GM19023 (cell line): ENCODE results near the gene CYB5R4.
"Not testable (repeated sequence)": the region's sequence is repeated elsewhere in the genome, so short reads cannot be mapped to it uniquely, and the experiment has no call there.

Source experiments
- ATAC-seq: cut with Tn5 transposase; IDR thresholded peaks from one replicate; pipeline ENCODE4 v1.9.1; 2021; ENCODE audit warnings: mild to moderate bottlenecking, moderate library complexity; ENCODE audit not compliant: unreplicated experiment

The CYB5R4 gene

DNA sequence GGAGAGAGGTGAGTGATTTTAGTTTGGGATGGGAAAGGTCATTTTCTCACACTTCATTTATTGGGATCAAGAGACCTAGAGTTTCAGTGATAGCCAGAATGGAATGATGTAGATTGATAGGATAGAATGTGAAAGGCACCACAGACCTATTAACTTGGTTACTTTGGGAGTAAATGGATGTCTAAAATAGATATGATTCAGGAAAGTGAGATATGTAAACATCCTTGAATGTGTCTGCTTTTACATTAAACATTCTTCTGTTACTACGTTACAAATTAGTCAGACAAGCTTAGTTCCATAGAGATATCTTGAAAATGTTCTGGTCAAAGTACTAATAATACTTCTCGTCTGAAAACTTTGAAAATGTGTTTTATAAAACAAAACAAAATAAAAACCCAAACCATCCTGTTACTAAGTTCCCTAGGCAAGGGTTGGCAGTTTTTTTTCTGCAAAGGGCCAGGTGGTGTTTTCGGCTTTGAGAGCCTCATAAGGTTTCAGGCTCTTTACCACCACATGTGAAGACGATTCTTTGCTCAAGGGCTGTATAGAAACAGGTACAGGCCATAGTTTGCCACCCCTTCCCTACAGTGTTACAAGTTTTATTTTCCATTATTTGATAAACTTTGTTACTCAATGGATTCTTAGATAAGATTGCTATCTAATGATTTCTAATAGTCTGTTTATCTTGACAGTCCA is 3.4 kb downstream of the CYB5R4 start:
- no peak for ATAC-seq

GRCh38 chr6:83867043-83867442 is 7.6 kb downstream of the CYB5R4 start:
- no peak for ATAC-seq

DNA sequence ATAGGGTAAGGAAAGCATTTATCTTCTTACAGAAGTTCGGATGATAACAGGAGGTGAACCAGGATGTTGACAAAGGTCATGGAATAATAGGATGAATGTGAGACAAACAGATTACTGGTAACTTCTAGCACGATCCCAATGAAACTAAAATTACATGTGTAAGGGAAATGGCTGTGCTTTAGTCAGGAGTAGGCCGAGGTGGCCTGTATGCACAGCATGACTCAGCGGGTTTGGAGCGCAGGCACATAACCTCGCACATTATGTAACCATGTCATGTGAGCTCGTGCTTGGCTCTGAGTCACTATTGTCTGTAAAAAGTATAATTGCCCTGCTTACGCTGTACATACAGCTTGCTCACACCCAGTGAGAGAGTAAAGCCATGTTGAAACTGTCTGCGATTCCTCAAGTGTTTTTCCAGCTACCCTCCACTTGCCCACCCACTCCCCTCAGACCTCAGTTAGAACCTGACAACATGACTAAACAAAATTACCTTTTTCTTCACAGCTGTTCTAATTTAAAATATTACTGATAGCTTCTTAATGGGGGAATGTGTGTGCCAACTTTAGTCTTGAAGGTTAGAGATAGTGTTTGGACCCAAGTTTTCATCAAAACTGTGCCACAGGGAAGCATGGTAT is 8.2 kb downstream of the CYB5R4 start:
- no peak for ATAC-seq

DNA sequence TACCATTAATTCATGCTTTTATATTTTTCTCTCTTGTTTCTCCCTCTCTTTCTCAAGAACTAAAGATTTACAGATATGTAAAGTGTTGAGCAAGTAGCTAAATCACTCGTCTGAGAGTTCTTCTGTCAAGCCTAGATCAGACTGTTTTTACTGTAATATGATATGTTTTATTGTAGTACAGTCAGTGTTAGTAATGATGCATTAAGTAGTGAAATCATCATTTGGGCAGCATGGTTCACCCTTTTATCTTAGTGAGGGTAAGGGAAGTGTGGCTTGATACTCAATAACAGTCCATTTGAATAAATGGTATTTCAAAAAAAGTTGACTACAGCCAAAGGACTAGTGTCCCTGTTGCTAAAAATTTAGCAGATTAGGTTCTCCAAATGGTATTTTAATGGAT is 9.2 kb downstream of the CYB5R4 start:
- ATAC-seq, result no peak

GRCh38 chr6:83870649-83871048 is 11.2 kb downstream of the CYB5R4 start:
- ATAC-seq, result no peak

GRCh38 chr6:83872386-83873118 is 13.1 kb downstream of the CYB5R4 start:
- ATAC-seq, result no peak

DNA sequence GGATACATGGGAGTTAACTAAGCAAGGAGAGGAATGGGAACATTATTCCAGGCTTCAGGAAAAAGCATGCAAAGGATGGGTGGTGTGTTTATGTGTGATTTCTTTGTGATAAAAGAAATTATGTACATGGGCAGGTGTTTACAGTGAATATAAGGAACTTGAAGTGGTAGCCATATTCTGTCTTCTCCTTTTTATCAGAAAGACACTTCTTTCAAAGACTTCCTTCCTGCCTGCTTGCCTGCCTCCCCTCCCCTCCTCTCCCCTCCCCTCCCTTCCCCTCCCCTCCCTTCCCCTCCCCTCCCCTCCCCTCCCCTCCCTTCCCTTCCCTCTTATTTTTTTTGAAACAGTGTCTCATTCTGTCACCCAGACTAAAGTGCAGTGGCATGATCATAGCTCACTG is 14.4 kb downstream of the CYB5R4 start:
- no peak for ATAC-seq

- ATAC-seq, result no peak
These were observed 16.4 kb downstream of the CYB5R4 start for GRCh38 chr6:83875843-83876242.

GRCh38 chr6:83878902-83879644 is 19.6 kb downstream of the CYB5R4 start:
- ATAC-seq, result no peak

DNA sequence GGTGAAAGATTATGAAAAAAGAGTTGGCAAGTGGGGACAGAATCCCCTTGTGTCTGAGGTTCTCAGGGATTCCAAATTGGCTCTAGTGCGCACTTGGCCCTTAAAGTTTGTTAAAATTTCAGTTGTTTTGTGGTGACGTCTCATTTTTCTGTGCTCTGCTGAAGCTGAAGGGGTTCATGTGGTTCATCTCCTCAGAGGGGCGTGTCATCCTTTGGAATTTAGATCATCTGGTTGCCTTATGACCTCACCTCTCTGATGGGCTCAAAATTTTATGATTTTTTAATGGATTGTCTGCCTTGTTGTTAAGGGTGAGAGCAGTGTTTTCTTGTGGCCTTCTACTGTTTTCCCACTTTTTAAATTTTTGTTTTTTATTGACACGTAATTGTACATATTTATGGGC is 20.3 kb downstream of the CYB5R4 start:
- ATAC-seq, result no peak

GRCh38 chr6:83883240-83883639 is 23.8 kb downstream of the CYB5R4 start:
- no peak for ATAC-seq

DNA sequence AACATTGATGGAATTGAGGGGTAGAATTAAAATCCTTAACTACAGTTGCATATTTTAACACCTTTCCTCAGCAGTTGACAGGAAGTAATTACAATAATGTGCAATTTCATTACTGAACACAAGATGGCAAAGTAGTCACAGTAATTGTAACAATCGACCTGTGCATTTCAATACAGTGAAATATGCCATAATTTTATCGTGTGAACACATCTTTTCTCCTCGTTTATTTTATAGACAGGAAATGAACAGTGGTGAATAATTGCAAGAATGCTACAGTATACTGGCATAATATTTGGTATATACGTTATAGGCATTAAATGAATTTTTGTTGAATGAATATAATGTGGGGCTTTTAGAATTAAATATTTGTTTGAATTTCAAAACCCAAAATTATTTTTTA is 25.0 kb downstream of the CYB5R4 start:
- peak; percentile 82 for ATAC-seq

DNA sequence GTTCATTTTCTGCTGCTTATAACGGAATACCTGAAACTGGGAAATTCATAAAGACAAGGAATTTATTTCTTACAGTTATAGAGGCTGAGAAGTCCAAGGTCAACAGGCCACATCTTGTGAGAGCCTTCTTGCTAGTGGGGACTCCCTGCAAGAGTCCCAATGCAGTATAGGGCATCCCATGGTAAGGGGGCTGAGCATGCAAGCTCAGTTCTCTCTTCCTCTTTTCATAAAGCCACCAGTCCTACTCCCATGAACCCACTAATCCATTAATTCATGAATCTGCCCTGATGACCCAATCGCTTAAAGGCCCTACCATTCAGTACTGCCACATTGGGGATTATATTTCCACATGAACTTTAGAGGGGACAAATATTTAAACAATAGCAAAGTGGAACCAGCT is 26.5 kb downstream of the CYB5R4 start:
- ATAC-seq, result no peak

GRCh38 chr6:83889621-83890020 is 30.1 kb downstream of the CYB5R4 start:
- ATAC-seq, result no peak

GRCh38 chr6:83890520-83890919 is 31.0 kb downstream of the CYB5R4 start:
- ATAC-seq, result no peak

- no peak for ATAC-seq
These were observed 32.1 kb downstream of the CYB5R4 start for GRCh38 chr6:83891586-83891985.

- no peak for ATAC-seq
These were observed 33.5 kb downstream of the CYB5R4 start for GRCh38 chr6:83893024-83893423.

DNA sequence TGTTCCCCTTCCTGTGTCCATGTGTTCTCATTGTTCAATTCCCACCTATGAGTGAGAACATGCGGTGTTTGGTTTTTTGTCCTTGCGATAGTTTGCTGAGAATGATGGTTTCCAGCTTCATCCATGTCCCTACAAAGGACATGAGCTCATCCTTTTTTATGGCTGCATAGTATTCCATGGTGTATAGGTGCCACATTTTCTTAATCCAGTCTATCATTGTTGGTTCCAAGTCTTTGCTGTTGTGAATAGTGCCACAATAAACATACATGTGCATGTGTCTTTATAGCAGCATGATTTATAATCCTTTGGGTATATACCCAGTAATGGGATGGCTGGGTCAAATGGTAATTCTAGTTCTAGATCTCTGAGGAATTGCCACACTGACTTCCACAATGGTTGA is 37.6 kb downstream of the CYB5R4 start:
- ATAC-seq, result not testable (repeated sequence)

GRCh38 chr6:83901624-83902023 is 42.1 kb downstream of the CYB5R4 start:
- ATAC-seq, result no peak

DNA sequence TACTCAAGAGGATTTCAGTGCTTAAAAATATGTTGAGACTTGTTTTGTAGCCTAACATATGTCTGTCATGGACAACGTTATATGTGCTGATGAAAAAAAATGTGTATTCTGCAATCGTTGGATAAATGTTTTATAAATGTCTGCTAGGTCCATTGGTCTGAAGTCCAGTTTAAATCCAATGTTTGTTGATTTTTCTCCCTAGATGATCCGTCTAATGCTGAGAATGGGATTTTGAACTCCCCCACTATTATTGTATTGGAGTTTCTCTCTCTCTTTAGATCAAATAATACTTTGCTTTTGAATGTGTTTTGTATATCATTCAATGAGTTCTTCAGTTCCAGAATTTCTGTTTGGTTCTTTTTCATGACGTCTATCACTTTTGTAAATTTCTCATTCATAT is 44.9 kb downstream of the CYB5R4 start:
- no peak for ATAC-seq

GRCh38 chr6:83905648-83906047 is 46.2 kb downstream of the CYB5R4 start:
- ATAC-seq, result no peak
